Type B pancreatic cell (in vitro differentiated cells): ENCODE measurements around the gene SLC25A29. TPM values are rescaled to one million over a fixed set of nuclear protein-coding genes. Genes with fewer than 3 reads are reported as not detected.

ENCODE experiments used
- DNase-seq: peaks from one replicate; pipeline ENCODE4 v3.0.0; 2021; ENCODE audit warnings: mixed read lengths; ENCODE audit not compliant: unreplicated experiment; ENCODE audit errors: extremely low spot score
- H3K27ac Mint-ChIP-seq: 2 replicates; pipeline ENCODE4 v1.8.0; 2021; ENCODE audit warnings: mild to moderate bottlenecking, mixed read lengths
- H3K27me3 Mint-ChIP-seq: 2 replicates; pipeline ENCODE4 v1.8.0; 2021; ENCODE audit warnings: mixed read lengths
- H3K36me3 Mint-ChIP-seq: 2 replicates; pipeline ENCODE4 v1.8.0; 2021; ENCODE audit warnings: mixed read lengths
- H3K4me1 Mint-ChIP-seq: one replicate; pipeline ENCODE4 v1.8.0; 2021; ENCODE audit warnings: mixed read lengths; ENCODE audit not compliant: unreplicated experiment
- H3K4me3 Mint-ChIP-seq: 2 replicates; pipeline ENCODE4 v1.8.0; 2021; ENCODE audit warnings: mild to moderate bottlenecking, mixed read lengths
- H3K9me3 Mint-ChIP-seq: 2 replicates; pipeline ENCODE4 v1.8.0; 2021; ENCODE audit warnings: mixed read lengths
- long read RNA-seq: library from polyadenylated mRNA; unstranded; transcript quantifications from one replicate; pipeline ENCODE4 v2.0.0, GENCODE V29; 2020
- total RNA-seq: library from RNA; stranded (reverse); gene quantifications from 2 replicates; pipeline ENCODE4 v1.2.1, GENCODE V29; 2021; ENCODE audit warnings: low replicate concordance
- TF ChIP-seq, protein P1 (sequence below): fragments of 200-600 bp; sonication (generic); conservative IDR thresholded peaks from 2 replicates; pipeline ENCODE4 v1.5.0; 2021; ENCODE audit warnings: antibody characterized with exemption, mild to moderate bottlenecking

SLC25A29 gene
- total RNA-seq: 72.8 and 101 TPM in 2 replicates
- long read RNA-seq, full-length matches to known transcripts: 1 of 2 reads
- long read RNA-seq, partial matches to known transcripts: 0 of 2 reads
- long read RNA-seq, other reads (novel, unspliced or antisense): 1 of 2 reads

DNA sequence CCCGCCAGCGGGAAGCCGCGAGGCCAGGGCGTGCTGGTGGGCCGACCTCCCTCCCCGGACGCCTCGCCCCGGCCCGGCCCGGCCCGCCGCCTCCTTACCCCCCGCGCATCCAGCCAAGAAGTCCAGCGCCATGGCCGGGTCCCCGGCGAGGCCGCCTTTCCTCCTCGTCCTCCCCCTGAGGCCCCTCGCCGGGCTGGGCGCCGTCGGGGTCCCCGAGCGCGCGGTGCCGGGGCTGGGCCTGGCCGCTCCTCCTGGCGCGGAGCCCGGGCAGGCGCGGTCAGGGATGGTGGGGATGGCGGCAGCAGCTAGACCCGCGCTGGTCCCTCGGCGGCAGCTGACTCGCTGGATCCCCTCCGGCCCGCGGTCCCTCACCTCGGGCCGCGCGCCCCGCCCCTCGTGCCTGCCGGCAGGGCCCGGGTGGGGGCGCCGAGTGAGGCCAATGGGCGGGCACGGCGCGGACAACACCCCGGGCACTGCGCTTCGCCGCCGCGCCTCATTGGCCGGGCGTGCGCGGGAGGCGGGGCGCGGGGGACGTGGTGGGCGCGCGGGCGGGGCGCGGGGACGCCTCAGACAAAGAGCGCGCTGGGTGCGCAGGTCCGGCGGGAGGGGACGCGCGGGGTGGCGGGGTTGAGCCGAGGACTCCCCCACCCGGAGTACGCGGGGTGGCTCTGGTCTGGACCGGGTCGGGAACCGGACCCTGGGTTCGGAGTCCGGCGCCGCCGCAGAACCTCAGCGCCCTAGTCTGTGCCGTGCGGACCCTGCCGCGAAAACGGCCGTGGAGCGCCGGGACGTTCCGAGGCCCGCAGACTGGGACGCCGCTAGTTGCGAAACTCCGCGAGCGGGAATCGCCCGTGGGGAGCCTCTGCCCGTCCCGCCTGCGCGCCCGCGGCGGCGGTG is at the start of gene SLC25A29:
Gene SLC25A29 (minus strand): TSS at position 344 of the 897 bp plus-strand sequence. CDS start 212 bp downstream, at position 132.
- H3K4me1 Mint-ChIP-seq: peaks cover 41% of the 10 kb centered on the region
- no peaks in the 10 kb centered on the region for H3K27me3 Mint-ChIP-seq
- H3K36me3 Mint-ChIP-seq: peaks cover 5% of the 10 kb centered on the region
- peak within 1 kb of the TSS; percentile 91 for H3K27ac Mint-ChIP-seq
- TF ChIP-seq, protein P1, sequence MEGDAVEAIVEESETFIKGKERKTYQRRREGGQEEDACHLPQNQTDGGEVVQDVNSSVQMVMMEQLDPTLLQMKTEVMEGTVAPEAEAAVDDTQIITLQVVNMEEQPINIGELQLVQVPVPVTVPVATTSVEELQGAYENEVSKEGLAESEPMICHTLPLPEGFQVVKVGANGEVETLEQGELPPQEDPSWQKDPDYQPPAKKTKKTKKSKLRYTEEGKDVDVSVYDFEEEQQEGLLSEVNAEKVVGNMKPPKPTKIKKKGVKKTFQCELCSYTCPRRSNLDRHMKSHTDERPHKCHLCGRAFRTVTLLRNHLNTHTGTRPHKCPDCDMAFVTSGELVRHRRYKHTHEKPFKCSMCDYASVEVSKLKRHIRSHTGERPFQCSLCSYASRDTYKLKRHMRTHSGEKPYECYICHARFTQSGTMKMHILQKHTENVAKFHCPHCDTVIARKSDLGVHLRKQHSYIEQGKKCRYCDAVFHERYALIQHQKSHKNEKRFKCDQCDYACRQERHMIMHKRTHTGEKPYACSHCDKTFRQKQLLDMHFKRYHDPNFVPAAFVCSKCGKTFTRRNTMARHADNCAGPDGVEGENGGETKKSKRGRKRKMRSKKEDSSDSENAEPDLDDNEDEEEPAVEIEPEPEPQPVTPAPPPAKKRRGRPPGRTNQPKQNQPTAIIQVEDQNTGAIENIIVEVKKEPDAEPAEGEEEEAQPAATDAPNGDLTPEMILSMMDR: no peak
- peak; percentile 92 for DNase-seq
- H3K4me3 Mint-ChIP-seq: peak within 1 kb of the TSS; percentile 96
- H3K9me3 Mint-ChIP-seq: no peaks in the 10 kb centered on the region

- no peak for DNase-seq
- H3K4me1 Mint-ChIP-seq: no peaks in the 10 kb centered on the region
- TF ChIP-seq, protein P1: no peak
- H3K36me3 Mint-ChIP-seq: peaks cover 24% of the 10 kb centered on the region
- no peaks in the 10 kb centered on the region for H3K9me3 Mint-ChIP-seq
- no peaks in the 10 kb centered on the region for H3K27me3 Mint-ChIP-seq
- no peak overlapping the region for H3K27ac Mint-ChIP-seq
- no peak overlapping the region for H3K4me3 Mint-ChIP-seq
Measured at GRCh38 chr14:100350986-100351385, 44.7 kb upstream of the SLC25A29 start.

DNA sequence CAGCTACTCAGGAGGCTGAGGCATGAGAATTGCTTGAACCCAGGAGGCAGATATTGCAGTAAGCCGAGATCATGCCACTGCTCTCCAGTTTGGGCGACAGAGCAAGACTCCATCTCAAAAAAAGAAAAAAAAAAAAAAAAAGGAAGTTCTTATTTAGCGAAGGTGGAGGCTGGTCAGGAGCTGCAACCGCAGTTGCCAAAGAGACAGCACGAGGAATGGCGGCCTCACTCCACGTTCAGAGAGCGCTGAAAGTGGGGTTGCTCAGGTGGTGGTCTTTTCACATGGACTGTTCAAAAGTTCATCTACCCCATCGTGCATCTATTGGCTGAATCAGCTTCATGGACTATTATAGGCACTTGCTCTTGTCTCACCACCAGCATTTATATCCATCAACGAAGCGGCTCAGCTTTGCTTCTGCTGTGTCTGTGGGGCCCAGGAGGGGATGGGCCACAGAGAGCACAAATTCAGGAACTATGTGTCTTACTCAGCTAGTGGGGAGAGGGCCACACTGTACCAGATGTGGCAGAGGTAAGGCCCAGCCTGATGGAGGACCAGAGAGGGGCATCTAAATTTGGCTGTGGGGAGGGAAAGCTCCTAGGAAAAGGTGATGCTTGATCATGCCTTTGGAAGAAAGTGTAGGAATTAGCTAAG is 44.2 kb upstream of the SLC25A29 start:
- no peaks in the 10 kb centered on the region for H3K9me3 Mint-ChIP-seq
- no peak overlapping the region for H3K4me3 Mint-ChIP-seq
- no peaks in the 10 kb centered on the region for H3K4me1 Mint-ChIP-seq
- H3K36me3 Mint-ChIP-seq: peaks cover 24% of the 10 kb centered on the region
- no peak overlapping the region for H3K27ac Mint-ChIP-seq
- no peaks in the 10 kb centered on the region for H3K27me3 Mint-ChIP-seq
- no peak for DNase-seq
- TF ChIP-seq, protein P1: no peak

DNA sequence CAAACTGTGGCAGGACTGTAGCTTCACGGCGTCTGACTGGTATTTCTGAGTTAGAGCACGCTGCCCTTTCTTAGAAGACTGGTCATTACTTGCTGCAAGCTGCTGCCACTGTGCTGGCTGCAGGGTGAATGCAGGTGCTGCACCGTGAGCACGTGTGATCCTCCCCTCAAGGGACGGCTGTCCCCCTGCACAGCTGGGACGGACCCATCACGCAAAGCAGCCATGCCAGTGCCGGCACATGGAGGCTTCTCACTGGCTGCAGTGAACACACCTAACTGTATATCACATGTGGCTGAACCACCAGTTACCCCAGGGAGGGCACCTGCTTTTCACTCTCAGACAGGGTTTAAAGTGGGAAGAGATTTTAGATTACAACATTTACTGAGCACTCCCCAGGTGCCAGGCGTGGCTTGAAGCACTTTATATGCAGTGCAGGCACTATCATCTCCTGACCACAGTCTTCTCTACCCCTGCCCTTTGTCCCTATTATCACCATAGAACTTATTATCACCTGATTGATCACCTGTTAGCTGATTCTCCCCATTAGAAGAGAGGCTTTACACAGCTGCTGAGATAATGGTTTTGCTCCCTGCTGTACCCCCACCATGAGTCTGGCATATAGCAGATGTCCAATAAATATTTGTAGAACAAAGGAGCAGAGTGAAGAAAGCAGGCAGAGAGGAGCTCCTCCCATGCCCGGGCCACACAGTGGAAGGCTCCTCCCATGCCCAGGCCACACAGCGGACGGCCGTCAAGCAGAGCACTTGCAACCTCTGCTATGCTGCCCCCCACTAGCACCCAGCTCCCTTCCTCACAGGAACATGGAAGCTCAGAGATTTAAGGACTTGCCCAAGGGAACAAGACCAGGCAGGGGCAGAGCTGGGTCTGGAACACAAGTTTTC is 42.8 kb upstream of the SLC25A29 start:
- TF ChIP-seq, protein P1: no peak
- H3K4me1 Mint-ChIP-seq: no peaks in the 10 kb centered on the region
- no peak overlapping the region for H3K4me3 Mint-ChIP-seq
- peaks cover 24% of the 10 kb centered on the region for H3K36me3 Mint-ChIP-seq
- peak overlapping the region; percentile 4 for H3K27ac Mint-ChIP-seq
- no peak for DNase-seq
- H3K9me3 Mint-ChIP-seq: no peaks in the 10 kb centered on the region
- no peaks in the 10 kb centered on the region for H3K27me3 Mint-ChIP-seq

GRCh38 chr14:100348253-100348729 is 42.0 kb upstream of the SLC25A29 start:
- Mint-ChIP-seq H3K9me3 (no peaks in the 10 kb centered on the region), H3K27ac (no peak overlapping the region), H3K36me3 (peaks cover 28% of the 10 kb centered on the region), H3K4me3 (no peak overlapping the region), H3K4me1 (no peaks in the 10 kb centered on the region), H3K27me3 (no peaks in the 10 kb centered on the region)
- DNase-seq: no peak
- TF ChIP-seq, protein P1: no peak
